ENCODE data around the gene CIAPIN1. TPM values are rescaled to one million over a fixed set of nuclear protein-coding genes. Genes with fewer than 3 reads are reported as not detected.

CIAPIN1 gene
- polyA plus RNA-seq, 1 experiment = 55.3 TPM

GRCh38 chr16:57396786-57397185 is 50.4 kb downstream of the CIAPIN1 start:
- CTCF ChIA-PET = no interaction called here

GRCh38 chr16:57395026-57395425 is 52.2 kb downstream of the CIAPIN1 start:
- DNase-seq (ENCODE audit: low read depth) = no peak
- Histone ChIP-seq H3K36me3 (ENCODE audit: control insufficient read depth, insufficient read depth, low read length) (no peaks in the 10 kb centered on the region), H3K4me3 (ENCODE audit: low read depth, low read length) (no peak overlapping the region), H3K27me3 (ENCODE audit: control insufficient read depth, insufficient read depth, low read length) (peaks cover 14% of the 10 kb centered on the region)
- TF ChIP-seq CTCF (IDR thresholded peaks at IDR 0.05; ENCODE audit: insufficient read depth, low read depth, low read length) = no peak
- ChIA-PET POLR2A (no interaction called here), CTCF (interaction anchor here (1.3 to 1.7 kb wide), 3 partner anchors 9 to 28 kb away, joined by 4 to 9 read pairs (median 4); no protein-coding TSS in a partner anchor)

More at GRCh38 chr16:57396786-57397185, 50.4 kb downstream of the CIAPIN1 start:
- DNase-seq (ENCODE audit: low read depth) = no peak
- no peaks in the 10 kb centered on the region for H3K36me3 ChIP-seq (ENCODE audit: control insufficient read depth, insufficient read depth, low read length)
- no peak overlapping the region for H3K4me3 ChIP-seq (ENCODE audit: low read depth, low read length)
- POLR2A ChIA-PET = no interaction called here
- peaks cover 4% of the 10 kb centered on the region for H3K27me3 ChIP-seq (ENCODE audit: control insufficient read depth, insufficient read depth, low read length)
- TF ChIP-seq CTCF (IDR thresholded peaks at IDR 0.05; ENCODE audit: insufficient read depth, low read depth, low read length) = no peak

- POLR2A ChIA-PET = no interaction called here
- no peaks in the 10 kb centered on the region for H3K36me3 ChIP-seq (ENCODE audit: control insufficient read depth, insufficient read depth, low read length)
- DNase-seq (ENCODE audit: low read depth) = no peak
- TF ChIP-seq CTCF (IDR thresholded peaks at IDR 0.05; ENCODE audit: insufficient read depth, low read depth, low read length) = no peak
- H3K27me3 ChIP-seq (ENCODE audit: control insufficient read depth, insufficient read depth, low read length) = peaks cover 11% of the 10 kb centered on the region
- H3K4me3 ChIP-seq (ENCODE audit: low read depth, low read length) = no peak overlapping the region
- CTCF ChIA-PET = interaction anchor here (1.3 to 1.7 kb wide), 3 partner anchors 8 to 28 kb away, joined by 4 to 9 read pairs (median 4); no protein-coding TSS in a partner anchor
These were observed 52.7 kb downstream of the CIAPIN1 start for GRCh38 chr16:57394444-57394843.

GRCh38 chr16:57392694-57393093 is 54.5 kb downstream of the CIAPIN1 start:
- no peak for TF ChIP-seq CTCF (IDR thresholded peaks at IDR 0.05; ENCODE audit: insufficient read depth, low read depth, low read length)
- no peak for DNase-seq (ENCODE audit: low read depth)
- Histone ChIP-seq H3K27me3 (ENCODE audit: control insufficient read depth, insufficient read depth, low read length) (peaks cover 13% of the 10 kb centered on the region), H3K36me3 (ENCODE audit: control insufficient read depth, insufficient read depth, low read length) (no peaks in the 10 kb centered on the region), H3K4me3 (ENCODE audit: low read depth, low read length) (no peak overlapping the region)
- POLR2A ChIA-PET = no interaction called here
- CTCF ChIA-PET = interaction anchor here (0.7 to 1.8 kb wide), 3 partner anchors 12 to 92 kb away, joined by 3 to 7 read pairs (median 4); partner anchors contain the start of gene CCL17

- Histone ChIP-seq H3K27me3 (ENCODE audit: control insufficient read depth, insufficient read depth, low read length) (peaks cover 13% of the 10 kb centered on the region), H3K36me3 (ENCODE audit: control insufficient read depth, insufficient read depth, low read length) (no peaks in the 10 kb centered on the region), H3K4me3 (ENCODE audit: low read depth, low read length) (no peak overlapping the region)
- POLR2A ChIA-PET = interaction anchor here (0.6 kb wide), 1 partner anchor 206 kb away, joined by 6 read pairs; the partner anchor contains the start of gene PSME3IP1
- CTCF ChIA-PET = interaction anchor here (0.6 to 1.8 kb wide), 4 partner anchors 13 to 31 kb away, joined by 3 to 4 read pairs (median 4); partner anchors contain the start of gene CCL17
- no peak for DNase-seq (ENCODE audit: low read depth)
- no peak for TF ChIP-seq CTCF (IDR thresholded peaks at IDR 0.05; ENCODE audit: insufficient read depth, low read depth, low read length)
These were observed 55.5 kb downstream of the CIAPIN1 start for GRCh38 chr16:57391708-57392107.
